GM12878 (cell line): ENCODE results near the gene CACNA1G. TPM values are rescaled to one million over a fixed set of nuclear protein-coding genes. Genes with fewer than 3 reads are reported as not detected.

Experiments
- ATAC-seq: fragments of 200-7000 bp; cut with Tn5 transposase; 3 replicates; pipeline ENCODE4 v1.9.1; 2020; ENCODE audit warnings: mild to moderate bottlenecking, moderate library complexity
- BruUV-seq: library from RNA; stranded (reverse); fragments of 400-500 nt; replicated peaks from 2 replicates; lab custom pipeline; 2021; lab: Mats Ljungman, UMichigan
- CTCF ChIA-PET: fragments of 300-600 bp; sonication (Branson Sonifier 250); formaldehyde crosslinking; extraction: SDS; loops from one replicate; lab custom pipeline; 2021; ENCODE audit warnings: inconsistent platforms; lab: Yijun Ruan, JAX
- POLR2A ChIA-PET: fragments of 350-600 bp; formaldehyde crosslinking; extraction: SDS; loops from one replicate; lab custom pipeline; 2021; ENCODE audit warnings: inconsistent platforms; lab: Charles Lee
- RAD21 ChIA-PET: fragments of 300-600 bp; sonication (Branson Sonifier 250); formaldehyde crosslinking; loops from one replicate; lab custom pipeline; 2023; ENCODE audit warnings: antibody characterized with exemption; ENCODE audit not compliant: unreplicated experiment; lab: Charles Lee
- SMC1A ChIA-PET: fragments of 300-600 bp; sonication (Branson Sonifier 250); formaldehyde crosslinking; loops from one replicate; lab custom pipeline; 2023; ENCODE audit not compliant: unreplicated experiment, uncharacterized antibody; lab: Charles Lee
- DNase-seq: peaks from one replicate; pipeline ENCODE4 v3.0.0-alpha.2; 2011; ENCODE audit warnings: low read depth, low spot score
- FAIRE-seq: peaks from 3 replicates; lab custom pipeline; 2011; peaks lifted over from hg19 to GRCh38; lab: Jason Lieb, UNC
- H2AFZ ChIP-seq: 2 replicates; pipeline ENCODE4 v1.6.0; 2011; ENCODE audit warnings: low read depth, low read length, control low read depth; ENCODE audit not compliant: control insufficient read depth
- H3K27ac ChIP-seq: 2 replicates; pipeline ENCODE4 v1.5.1; 2011; ENCODE audit warnings: control low read depth; ENCODE audit not compliant: control insufficient read depth, insufficient read depth
- H3K27me3 ChIP-seq, 2 experiments: replicated peaks in 1 of 2; 2 replicates each; pipeline versions ENCODE4 v1.6.0 to v1.6.1; 2011; ENCODE audit warnings: low read length in 1 of 2; ENCODE audit not compliant: control insufficient read depth in 2 of 2, insufficient read depth in 2 of 2
- H3K36me3 ChIP-seq, 2 experiments: 2 replicates each; pipeline ENCODE4 v1.5.1; 2011; ENCODE audit warnings: low read length in 1 of 2; ENCODE audit not compliant: control insufficient read depth in 2 of 2, insufficient read depth in 2 of 2
- H3K4me1 ChIP-seq: 2 replicates; pipeline ENCODE4 v1.6.1; 2011; ENCODE audit warnings: mild to moderate bottlenecking, low read length, moderate library complexity, mixed read lengths; ENCODE audit not compliant: control insufficient read depth, insufficient read depth
- H3K4me2 ChIP-seq: 2 replicates; pipeline ENCODE4 v1.6.0; 2011; ENCODE audit warnings: control low read depth; ENCODE audit not compliant: control insufficient read depth, insufficient read depth
- H3K4me3 ChIP-seq: fragments of 200-600 bp; sonication (generic); 2 replicates; pipeline ENCODE4 v1.5.1; 2016
- H3K79me2 ChIP-seq: 2 replicates; pipeline ENCODE4 v1.6.0; 2011; ENCODE audit warnings: low read length; ENCODE audit not compliant: control insufficient read depth, insufficient read depth
- H3K9ac ChIP-seq: 2 replicates; pipeline ENCODE4 v1.8.0; 2011; ENCODE audit warnings: low read length, control low read depth, mixed read lengths; ENCODE audit not compliant: control insufficient read depth, insufficient read depth
- H3K9me3 ChIP-seq: replicated peaks from 3 replicates; pipeline ENCODE4 v1.5.1; 2011; ENCODE audit warnings: mild to moderate bottlenecking, low read length; ENCODE audit not compliant: control insufficient read depth, insufficient read depth
- H4K20me1 ChIP-seq: 2 replicates; pipeline ENCODE4 v1.6.0; 2011; ENCODE audit not compliant: control insufficient read depth, insufficient read depth
- BACH1 ChIP-seq: fragments of 450-650 bp; IDR thresholded peaks from 2 replicates; pipeline ENCODE4 v1.6.1; 2017; ENCODE audit warnings: mild to moderate bottlenecking, borderline replicate concordance
- EP300 ChIP-seq, 2 experiments: fragments of 150-350 bp in 1 of 2; IDR thresholded peaks; 2 replicates each; pipeline ENCODE4 v1.6.1; 2011 to 2012; ENCODE audit warnings: low read depth in 2 of 2, low read length in 2 of 2, borderline replicate concordance in 1 of 2, improper control_type of control experiment in 1 of 2, inconsistent platforms in 1 of 2; ENCODE audit not compliant: control insufficient read depth in 1 of 2
- NKRF ChIP-seq: fragments of 450-650 bp; conservative IDR thresholded peaks from 2 replicates; pipeline ENCODE4 v1.6.1; 2017; ENCODE audit warnings: mild to moderate bottlenecking, moderate library complexity
- PML ChIP-seq: IDR thresholded peaks from 2 replicates; pipeline ENCODE4 v1.6.1; 2012; ENCODE audit warnings: low read length, inconsistent platforms
- RBBP5 ChIP-seq: fragments of 200-600 bp; sonication (generic); conservative IDR thresholded peaks from 2 replicates; pipeline ENCODE4 v1.6.1; 2016
- SPI1 ChIP-seq: IDR thresholded peaks from 2 replicates; pipeline ENCODE4 v1.6.1; 2011; ENCODE audit warnings: low read depth, mild to moderate bottlenecking, low read length, moderate library complexity, borderline replicate concordance; ENCODE audit not compliant: insufficient read depth
- ZBTB33 ChIP-seq: fragments of 450-650 bp; IDR thresholded peaks from 2 replicates; pipeline ENCODE4 v1.6.1; 2017; ENCODE audit warnings: mild to moderate bottlenecking
- WGBS: methylation state at CpG from one replicate; pipeline ENCODE4 v1.1.6; 2016; ENCODE audit warnings: low lambda C conversion rate; ENCODE audit not compliant: insufficient replicate concordance, insufficient coverage; ENCODE audit errors: missing lambda C conversion rate; 5-methylcytosine and 5-hydroxymethylcytosine counted together
- in situ Hi-C: fragments of 300-500 bp; cut with MboI; formaldehyde crosslinking; loops from 9 replicates; pipeline ENCODE4 v1.14.3; 2018; ENCODE audit warnings: mixed read lengths
- intact Hi-C: fragments of 100-400 bp; cut with micrococcal nuclease; formaldehyde crosslinking; loops from one replicate; pipeline ENCODE4 v1.14.2; 2022; ENCODE audit not compliant: unreplicated experiment
- polyA plus RNA-seq, 11 experiments: library from polyadenylated mRNA; depleted of rRNA in 4 of 11; unstranded in 6 of 11; stranded (reverse) in 5 of 11; fragments of >200 nt; fragmentation: Nextera tagmentation in 4 of 11; fragmentation: Illumina TruSeq in 1 of 11; extraction: Ambion mirVana in 4 of 11; extraction: Trizol in 1 of 11; gene quantifications; 1 replicate in 1 of 11; 2 replicates in 10 of 11; pipeline versions ENCODE4 v1.2.1 to v1.2.3, GENCODE V29; 2011 to 2016; ENCODE audit warnings: inconsistent platforms in 2 of 11, missing spikeins in 2 of 11, low read depth in 1 of 11
- total RNA-seq, 4 experiments: library from RNA; depleted of rRNA in 3 of 4; stranded (reverse); fragments of >200 nt in 3 of 4; fragmentation: Illumina TruSeq in 1 of 4; extraction: Trizol in 1 of 4; gene quantifications; 2 replicates each; pipeline versions ENCODE4 v1.2.1 to v1.2.3, GENCODE V29; 2013 to 2021
- TF ChIP-seq, protein P1 (sequence below): fragments of 450-650 bp; IDR thresholded peaks from 2 replicates; pipeline ENCODE4 v1.6.1; 2018; ENCODE audit warnings: borderline replicate concordance, mild to moderate bottlenecking; ENCODE audit not compliant: partially characterized antibody
- TF ChIP-seq, protein P2 (sequence below): fragments of 150-350 bp; IDR thresholded peaks from 2 replicates; pipeline ENCODE4 v1.6.1; 2016; ENCODE audit warnings: low read depth, low read length
- TF ChIP-seq, protein P3 (sequence below): fragments of 450-650 bp; IDR thresholded peaks from 2 replicates; pipeline ENCODE4 v1.6.1; 2017; ENCODE audit warnings: antibody characterized with exemption, mild to moderate bottlenecking, moderate library complexity

Gene CACNA1G
- total and polyA plus RNA-seq, 10 of the 15 experiments (the other 5 are each of a cell fraction or from before 2014, with no cell fraction given): 0.03 to 0.15 TPM; not detected in 8

- H3K27me3 ChIP-seq: no peaks in the 10 kb centered on the region; a peak in 1 of 4 replicates
- RAD21 ChIA-PET: no interaction called here
- POLR2A ChIA-PET: no interaction called here
- SMC1A ChIA-PET: no interaction called here
- no peaks in the 10 kb centered on the region for H3K36me3 ChIP-seq
- H3K27ac ChIP-seq: no peak overlapping the region
- ATAC-seq (no peak), FAIRE-seq (no peak), DNase-seq (no peak)
- H3K4me2 ChIP-seq: no peak overlapping the region
- CTCF ChIA-PET: no interaction called here
- no TSS peak for BruUV-seq
- no peaks in the 10 kb centered on the region for H3K9me3 ChIP-seq
- no peaks in the 10 kb centered on the region for H4K20me1 ChIP-seq
- no peaks in the 10 kb centered on the region for H3K4me1 ChIP-seq
- H2AFZ ChIP-seq: no peak overlapping the region
- no peak overlapping the region for H3K4me3 ChIP-seq
- no peaks in the 10 kb centered on the region for H3K79me2 ChIP-seq
- no peak overlapping the region for H3K9ac ChIP-seq
- intact Hi-C loops: no loop called here
- in situ Hi-C loops: loop anchor here (10.0 kb wide), 1 partner anchor 135 kb away; no protein-coding TSS in a partner anchor
- 16% methylated on average over 5 of the region's 5 CpGs for WGBS
- TF ChIP-seq, protein P1, sequence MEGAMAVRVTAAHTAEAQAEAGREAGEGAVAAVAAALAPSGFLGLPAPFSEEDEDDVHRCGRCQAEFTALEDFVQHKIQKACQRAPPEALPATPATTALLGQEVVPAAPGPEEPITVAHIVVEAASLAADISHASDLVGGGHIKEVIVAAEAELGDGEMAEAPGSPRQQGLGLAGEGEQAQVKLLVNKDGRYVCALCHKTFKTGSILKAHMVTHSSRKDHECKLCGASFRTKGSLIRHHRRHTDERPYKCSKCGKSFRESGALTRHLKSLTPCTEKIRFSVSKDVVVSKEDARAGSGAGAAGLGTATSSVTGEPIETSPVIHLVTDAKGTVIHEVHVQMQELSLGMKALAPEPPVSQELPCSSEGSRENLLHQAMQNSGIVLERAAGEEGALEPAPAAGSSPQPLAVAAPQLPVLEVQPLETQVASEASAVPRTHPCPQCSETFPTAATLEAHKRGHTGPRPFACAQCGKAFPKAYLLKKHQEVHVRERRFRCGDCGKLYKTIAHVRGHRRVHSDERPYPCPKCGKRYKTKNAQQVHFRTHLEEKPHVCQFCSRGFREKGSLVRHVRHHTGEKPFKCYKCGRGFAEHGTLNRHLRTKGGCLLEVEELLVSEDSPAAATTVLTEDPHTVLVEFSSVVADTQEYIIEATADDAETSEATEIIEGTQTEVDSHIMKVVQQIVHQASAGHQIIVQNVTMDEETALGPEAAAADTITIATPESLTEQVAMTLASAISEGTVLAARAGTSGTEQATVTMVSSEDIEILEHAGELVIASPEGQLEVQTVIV: no peak
- TF ChIP-seq, protein P2, sequence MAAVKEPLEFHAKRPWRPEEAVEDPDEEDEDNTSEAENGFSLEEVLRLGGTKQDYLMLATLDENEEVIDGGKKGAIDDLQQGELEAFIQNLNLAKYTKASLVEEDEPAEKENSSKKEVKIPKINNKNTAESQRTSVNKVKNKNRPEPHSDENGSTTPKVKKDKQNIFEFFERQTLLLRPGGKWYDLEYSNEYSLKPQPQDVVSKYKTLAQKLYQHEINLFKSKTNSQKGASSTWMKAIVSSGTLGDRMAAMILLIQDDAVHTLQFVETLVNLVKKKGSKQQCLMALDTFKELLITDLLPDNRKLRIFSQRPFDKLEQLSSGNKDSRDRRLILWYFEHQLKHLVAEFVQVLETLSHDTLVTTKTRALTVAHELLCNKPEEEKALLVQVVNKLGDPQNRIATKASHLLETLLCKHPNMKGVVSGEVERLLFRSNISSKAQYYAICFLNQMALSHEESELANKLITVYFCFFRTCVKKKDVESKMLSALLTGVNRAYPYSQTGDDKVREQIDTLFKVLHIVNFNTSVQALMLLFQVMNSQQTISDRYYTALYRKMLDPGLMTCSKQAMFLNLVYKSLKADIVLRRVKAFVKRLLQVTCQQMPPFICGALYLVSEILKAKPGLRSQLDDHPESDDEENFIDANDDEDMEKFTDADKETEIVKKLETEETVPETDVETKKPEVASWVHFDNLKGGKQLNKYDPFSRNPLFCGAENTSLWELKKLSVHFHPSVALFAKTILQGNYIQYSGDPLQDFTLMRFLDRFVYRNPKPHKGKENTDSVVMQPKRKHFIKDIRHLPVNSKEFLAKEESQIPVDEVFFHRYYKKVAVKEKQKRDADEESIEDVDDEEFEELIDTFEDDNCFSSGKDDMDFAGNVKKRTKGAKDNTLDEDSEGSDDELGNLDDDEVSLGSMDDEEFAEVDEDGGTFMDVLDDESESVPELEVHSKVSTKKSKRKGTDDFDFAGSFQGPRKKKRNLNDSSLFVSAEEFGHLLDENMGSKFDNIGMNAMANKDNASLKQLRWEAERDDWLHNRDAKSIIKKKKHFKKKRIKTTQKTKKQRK: no peak
- no peak for TF ChIP-seq NKRF
- TF ChIP-seq BACH1: no peak
- no peak for TF ChIP-seq EP300 (IDR thresholded peaks at IDR 0.05; ENCODE audit: borderline replicate concordance in 1 of 2, control insufficient read depth in 1 of 2, low read depth in 2 of 2, low read length in 2 of 2)
- no peak for TF ChIP-seq SPI1
- TF ChIP-seq PML: no peak
- TF ChIP-seq, protein P3, sequence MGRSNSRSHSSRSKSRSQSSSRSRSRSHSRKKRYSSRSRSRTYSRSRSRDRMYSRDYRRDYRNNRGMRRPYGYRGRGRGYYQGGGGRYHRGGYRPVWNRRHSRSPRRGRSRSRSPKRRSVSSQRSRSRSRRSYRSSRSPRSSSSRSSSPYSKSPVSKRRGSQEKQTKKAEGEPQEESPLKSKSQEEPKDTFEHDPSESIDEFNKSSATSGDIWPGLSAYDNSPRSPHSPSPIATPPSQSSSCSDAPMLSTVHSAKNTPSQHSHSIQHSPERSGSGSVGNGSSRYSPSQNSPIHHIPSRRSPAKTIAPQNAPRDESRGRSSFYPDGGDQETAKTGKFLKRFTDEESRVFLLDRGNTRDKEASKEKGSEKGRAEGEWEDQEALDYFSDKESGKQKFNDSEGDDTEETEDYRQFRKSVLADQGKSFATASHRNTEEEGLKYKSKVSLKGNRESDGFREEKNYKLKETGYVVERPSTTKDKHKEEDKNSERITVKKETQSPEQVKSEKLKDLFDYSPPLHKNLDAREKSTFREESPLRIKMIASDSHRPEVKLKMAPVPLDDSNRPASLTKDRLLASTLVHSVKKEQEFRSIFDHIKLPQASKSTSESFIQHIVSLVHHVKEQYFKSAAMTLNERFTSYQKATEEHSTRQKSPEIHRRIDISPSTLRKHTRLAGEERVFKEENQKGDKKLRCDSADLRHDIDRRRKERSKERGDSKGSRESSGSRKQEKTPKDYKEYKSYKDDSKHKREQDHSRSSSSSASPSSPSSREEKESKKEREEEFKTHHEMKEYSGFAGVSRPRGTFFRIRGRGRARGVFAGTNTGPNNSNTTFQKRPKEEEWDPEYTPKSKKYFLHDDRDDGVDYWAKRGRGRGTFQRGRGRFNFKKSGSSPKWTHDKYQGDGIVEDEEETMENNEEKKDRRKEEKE: no peak
- no peak for TF ChIP-seq RBBP5
- TF ChIP-seq ZBTB33: no peak
Observed at GRCh38 chr17:50620237-50620636, 59.7 kb downstream of the CACNA1G start.
